ENCODE data around the gene ZFP69B.
"Not testable (repeated sequence)": the region's sequence is repeated elsewhere in the genome, so short reads cannot be mapped to it uniquely, and the experiment has no call there.

Gene ZFP69B

GRCh38 chr1:40435876-40436275, 14.4 kb upstream of the ZFP69B start:
- no peak for DNase-seq (ENCODE audit: low read depth in 2 of 2)

GRCh38 chr1:40438391-40439015, 11.8 kb upstream of the ZFP69B start:
- no peak for DNase-seq (ENCODE audit: low read depth in 2 of 2)

- DNase-seq (ENCODE audit: low read depth in 2 of 2): no peak
Measured at GRCh38 chr1:40439247-40439646, 11.0 kb upstream of the ZFP69B start.

- DNase-seq (ENCODE audit: low read depth in 2 of 2): peak; percentile 68 to 73
Measured at GRCh38 chr1:40450495-40451237, 390 bp downstream of the ZFP69B start.

GRCh38 chr1:40451238-40451585, 936 bp downstream of the ZFP69B start:
- DNase-seq (ENCODE audit: low read depth in 2 of 2): no peak

GRCh38 chr1:40454873-40455272, 4.6 kb downstream of the ZFP69B start:
- no peak for DNase-seq (ENCODE audit: low read depth in 2 of 2)

- no peak for DNase-seq (ENCODE audit: low read depth in 2 of 2)
Measured at GRCh38 chr1:40462956-40463590, 12.8 kb downstream of the ZFP69B start.

- DNase-seq (ENCODE audit: low read depth in 2 of 2): no peak
Measured at GRCh38 chr1:40469327-40469726, 19.1 kb downstream of the ZFP69B start.

GRCh38 chr1:40475268-40475667, 25.0 kb downstream of the ZFP69B start:
- no peak for DNase-seq (ENCODE audit: low read depth in 2 of 2)

GRCh38 chr1:40476924-40477677, 26.8 kb downstream of the ZFP69B start, which contains the start of gene ZFP69:
TSS of gene ZFP69 (plus strand) at chr1:40477290. CDS start at chr1:40479362, 2,072 bp downstream.
- peak; percentile 45 to 58 for DNase-seq (ENCODE audit: low read depth in 2 of 2)

- DNase-seq (ENCODE audit: low read depth in 2 of 2): no peak
Measured at GRCh38 chr1:40477678-40478053, 27.4 kb downstream of the ZFP69B start.

- no peak for DNase-seq (ENCODE audit: low read depth in 2 of 2)
Measured at GRCh38 chr1:40478276-40478675, 28.0 kb downstream of the ZFP69B start.

GRCh38 chr1:40479156-40479555, 28.9 kb downstream of the ZFP69B start:
- no peak for DNase-seq (ENCODE audit: low read depth in 2 of 2)

GRCh38 chr1:40495315-40495903, 45.1 kb downstream of the ZFP69B start:
- DNase-seq (ENCODE audit: low read depth in 2 of 2): no peak

GRCh38 chr1:40502651-40503050, 52.4 kb downstream of the ZFP69B start:
- not testable (repeated sequence) for DNase-seq (ENCODE audit: low read depth in 2 of 2)

- DNase-seq (ENCODE audit: low read depth in 2 of 2): no peak
Measured at GRCh38 chr1:40507973-40508372, 57.7 kb downstream of the ZFP69B start.

- DNase-seq (ENCODE audit: low read depth in 2 of 2): peak; percentile 84 to 85
Measured at GRCh38 chr1:40508375-40509341, 58.4 kb downstream of the ZFP69B start, which contains the start of gene EXO5. TSS of gene EXO5 (plus strand) at chr1:40508767. CDS start at chr1:40514545, 5,778 bp downstream.
